Colonic mucosa (tissue), 4 donors: ENCODE data around the gene NTM. TPM values are rescaled to one million over a fixed set of nuclear protein-coding genes. Genes with fewer than 3 reads are reported as not detected.

ENCODE experiments used
- DNase-seq: peaks from one replicate; pipeline ENCODE4 v3.0.0-alpha.2; 2020
- H3K27ac ChIP-seq: fragments of 200-600 bp; one replicate; pipeline ENCODE4 v1.8.0; 2021
- H3K27me3 ChIP-seq: fragments of 200-600 bp; one replicate; pipeline ENCODE4 v1.8.0; 2021
- H3K36me3 ChIP-seq: fragments of 200-600 bp; one replicate; pipeline ENCODE4 v1.8.0; 2021
- H3K4me1 ChIP-seq: fragments of 200-600 bp; one replicate; pipeline ENCODE4 v1.8.0; 2021; ENCODE audit warnings: mild to moderate bottlenecking
- H3K4me3 ChIP-seq: fragments of 200-600 bp; one replicate; pipeline ENCODE4 v1.8.0; 2021
- H3K9ac ChIP-seq, 2 donors: one replicate each; pipeline ENCODE4 v1.7.0; 2013; ENCODE audit warnings: control low read depth in 2 of 2, low read depth in 2 of 2, low read length in 2 of 2
- H3K9me3 ChIP-seq: fragments of 200-600 bp; one replicate; pipeline ENCODE4 v1.8.0; 2021
- CTCF ChIP-seq: fragments of 200-600 bp; IDR thresholded peaks from one replicate; pipeline ENCODE4 v1.8.0; 2022; ENCODE audit warnings: antibody characterized with exemption, mild to moderate bottlenecking
- intact Hi-C: fragments of 100-400 bp; cut with DNase I; formaldehyde crosslinking; loops from one replicate; pipeline ENCODE4 v1.14.1; 2022
- total RNA-seq, 2 donors: library from RNA; stranded (reverse); fragmentation: NEBNext Ultra II Directional in 1 of 2; extraction: Animal tissue kit (Norgen Biotek cat#: 25700) in 1 of 2; gene quantifications; one replicate each; pipeline ENCODE4 v1.2.1, GENCODE V29; 2021
- donor health status: healthy.
- donor health status: DM: no; HTN: no; CAD: no.
- donor health status: DM: no; HTN: no; CAD: no.

The NTM gene
- total RNA-seq, 2 donors from 2014 or later: 1.6 to 2.8 TPM

DNA sequence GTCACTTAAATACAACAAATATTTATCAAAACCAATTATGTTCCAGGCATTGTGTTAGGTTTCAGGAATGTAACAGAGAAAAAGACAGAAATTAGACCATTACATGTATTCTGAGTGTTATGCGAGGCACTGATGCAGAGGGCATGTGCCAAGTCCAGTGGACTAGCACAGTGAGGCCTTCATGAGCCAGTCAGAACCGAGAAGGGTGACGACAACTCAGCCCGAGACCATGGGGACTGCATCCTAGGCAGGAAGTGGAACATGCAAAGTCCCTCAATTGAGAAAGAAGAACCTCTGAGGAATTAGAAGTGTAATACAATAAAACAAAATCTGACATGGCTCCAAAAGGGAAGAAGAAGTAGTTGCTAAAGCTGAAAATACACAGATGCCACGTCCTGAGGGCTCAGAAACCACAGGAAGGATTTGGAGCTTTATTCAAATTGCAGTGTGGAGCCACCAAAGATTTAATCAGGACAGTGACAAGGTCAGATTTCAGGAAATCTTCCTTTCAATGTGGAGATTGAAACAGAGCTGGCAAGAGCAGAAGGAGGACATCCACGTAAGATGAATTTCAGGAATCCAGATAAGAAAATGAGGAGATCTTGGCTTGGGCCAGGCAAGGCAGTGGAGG is 529.6 kb downstream of the NTM start:
- H3K36me3 ChIP-seq: no peaks in the 10 kb centered on the region
- H3K9me3 ChIP-seq: no peaks in the 10 kb centered on the region
- no peaks in the 10 kb centered on the region for H3K27me3 ChIP-seq
- no peak overlapping the region for H3K9ac ChIP-seq
- no peaks in the 10 kb centered on the region for H3K4me1 ChIP-seq
- DNase-seq: no peak
- H3K4me3 ChIP-seq: no peak overlapping the region
- intact Hi-C loops: no loop called here
- TF ChIP-seq CTCF: no peak
- H3K27ac ChIP-seq: no peak overlapping the region

- H3K36me3 ChIP-seq: no peaks in the 10 kb centered on the region
- no peak overlapping the region for H3K27ac ChIP-seq
- H3K4me3 ChIP-seq: no peak overlapping the region
- no peaks in the 10 kb centered on the region for H3K27me3 ChIP-seq
- TF ChIP-seq CTCF: no peak
- intact Hi-C loops: no loop called here
- H3K4me1 ChIP-seq: no peaks in the 10 kb centered on the region
- no peak overlapping the region for H3K9ac ChIP-seq
- H3K9me3 ChIP-seq: no peaks in the 10 kb centered on the region
- no peak for DNase-seq
Observed at GRCh38 chr11:131902421-131902820, 532.0 kb downstream of the NTM start.

- intact Hi-C loops: no loop called here
Observed at GRCh38 chr11:131903074-131903473, 532.7 kb downstream of the NTM start.

GRCh38 chr11:131904756-131905155 is 534.3 kb downstream of the NTM start:
- Histone ChIP-seq H3K27ac (no peak overlapping the region), H3K4me1 (no peaks in the 10 kb centered on the region), H3K36me3 (no peaks in the 10 kb centered on the region), H3K27me3 (peaks cover under 1% of the 10 kb centered on the region), H3K9ac (no peak overlapping the region), H3K4me3 (no peak overlapping the region), H3K9me3 (no peaks in the 10 kb centered on the region)
- no peak for DNase-seq
- intact Hi-C loops: no loop called here
- TF ChIP-seq CTCF: no peak

More at GRCh38 chr11:131903074-131903473, 532.7 kb downstream of the NTM start:
- DNase-seq: no peak
- no peaks in the 10 kb centered on the region for H3K27me3 ChIP-seq
- H3K36me3 ChIP-seq: no peaks in the 10 kb centered on the region
- H3K9me3 ChIP-seq: no peaks in the 10 kb centered on the region
- no peak overlapping the region for H3K27ac ChIP-seq
- no peak overlapping the region for H3K9ac ChIP-seq
- H3K4me3 ChIP-seq: no peak overlapping the region
- no peaks in the 10 kb centered on the region for H3K4me1 ChIP-seq
- no peak for TF ChIP-seq CTCF

DNA sequence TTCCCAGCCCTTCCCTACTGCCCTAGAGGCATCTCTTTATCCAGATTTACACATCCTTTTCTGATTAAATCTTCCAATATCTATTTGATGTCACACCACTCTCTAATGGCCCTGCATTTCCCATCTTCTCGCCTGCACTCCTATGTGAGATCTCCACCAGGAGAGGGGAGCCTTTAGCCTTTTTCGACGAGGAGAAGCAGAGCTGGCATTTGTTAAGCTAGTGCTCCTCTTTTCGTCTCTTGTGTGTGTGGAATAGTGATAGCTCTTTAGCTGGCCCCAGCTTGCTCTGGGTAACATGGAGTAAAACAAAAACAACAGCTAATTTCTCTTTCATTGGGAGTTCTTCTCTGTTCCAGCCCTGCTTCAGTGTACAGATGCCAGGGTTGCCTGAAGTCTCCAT is 536.5 kb downstream of the NTM start:
- Histone ChIP-seq H3K36me3 (no peaks in the 10 kb centered on the region), H3K4me3 (no peak overlapping the region), H3K27ac (no peak overlapping the region), H3K4me1 (no peaks in the 10 kb centered on the region), H3K27me3 (peaks cover 6% of the 10 kb centered on the region), H3K9me3 (no peaks in the 10 kb centered on the region), H3K9ac (no peak overlapping the region)
- intact Hi-C loops: no loop called here
- no peak for TF ChIP-seq CTCF
- DNase-seq: no peak
